ENCODE measurements around the gene TMPRSS11A. TPM values are rescaled to one million over a fixed set of nuclear protein-coding genes. Genes with fewer than 3 reads are reported as not detected.

TMPRSS11A gene
- total and polyA plus RNA-seq, 2 experiments from 2014 or later, result not detected

DNA sequence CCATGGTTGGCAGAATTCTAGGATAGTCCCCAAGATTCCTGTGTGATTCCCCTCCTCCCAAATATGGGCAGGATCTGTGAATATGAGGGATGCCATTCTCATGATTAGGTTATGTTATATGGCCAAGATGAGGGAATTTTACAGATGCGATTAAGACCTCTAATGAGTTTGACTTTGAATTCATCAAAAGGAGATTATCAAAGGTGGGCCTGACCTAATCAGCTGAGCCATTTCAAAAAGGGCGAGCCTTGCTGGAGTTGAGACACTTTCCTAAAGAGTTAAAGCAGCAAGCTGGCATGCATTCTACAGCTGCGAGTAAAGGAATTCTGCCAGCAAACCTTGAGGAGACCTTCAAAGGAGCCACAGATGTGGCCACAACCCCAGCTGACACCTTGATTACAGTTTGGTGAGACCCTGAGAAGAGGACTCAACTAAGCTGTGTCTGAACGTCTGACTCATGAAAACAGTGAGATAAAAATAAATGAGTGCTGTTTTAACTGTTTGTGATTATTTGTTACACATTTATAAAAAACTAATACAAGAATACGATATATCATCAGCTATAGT lies 47.8 kb downstream of the TMPRSS11A start:
- Histone ChIP-seq H3K27ac (no peak overlapping the region), H3K27me3 (no peaks in the 10 kb centered on the region), H3K4me1 (ENCODE audit: low read depth) (no peaks in the 10 kb centered on the region), H3K4me3 (no peak overlapping the region), H3K9me3 (ENCODE audit: low read depth) (no peaks in the 10 kb centered on the region), H3K36me3 (no peaks in the 10 kb centered on the region)
- TF ChIP-seq, protein P1, sequence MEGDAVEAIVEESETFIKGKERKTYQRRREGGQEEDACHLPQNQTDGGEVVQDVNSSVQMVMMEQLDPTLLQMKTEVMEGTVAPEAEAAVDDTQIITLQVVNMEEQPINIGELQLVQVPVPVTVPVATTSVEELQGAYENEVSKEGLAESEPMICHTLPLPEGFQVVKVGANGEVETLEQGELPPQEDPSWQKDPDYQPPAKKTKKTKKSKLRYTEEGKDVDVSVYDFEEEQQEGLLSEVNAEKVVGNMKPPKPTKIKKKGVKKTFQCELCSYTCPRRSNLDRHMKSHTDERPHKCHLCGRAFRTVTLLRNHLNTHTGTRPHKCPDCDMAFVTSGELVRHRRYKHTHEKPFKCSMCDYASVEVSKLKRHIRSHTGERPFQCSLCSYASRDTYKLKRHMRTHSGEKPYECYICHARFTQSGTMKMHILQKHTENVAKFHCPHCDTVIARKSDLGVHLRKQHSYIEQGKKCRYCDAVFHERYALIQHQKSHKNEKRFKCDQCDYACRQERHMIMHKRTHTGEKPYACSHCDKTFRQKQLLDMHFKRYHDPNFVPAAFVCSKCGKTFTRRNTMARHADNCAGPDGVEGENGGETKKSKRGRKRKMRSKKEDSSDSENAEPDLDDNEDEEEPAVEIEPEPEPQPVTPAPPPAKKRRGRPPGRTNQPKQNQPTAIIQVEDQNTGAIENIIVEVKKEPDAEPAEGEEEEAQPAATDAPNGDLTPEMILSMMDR (IDR thresholded peaks at IDR 0.05; ENCODE audit: low read depth, low read length), result no peak
- DNase-seq (ENCODE audit: low read depth in 1 of 2, low spot score in 1 of 2), result no peak

DNA sequence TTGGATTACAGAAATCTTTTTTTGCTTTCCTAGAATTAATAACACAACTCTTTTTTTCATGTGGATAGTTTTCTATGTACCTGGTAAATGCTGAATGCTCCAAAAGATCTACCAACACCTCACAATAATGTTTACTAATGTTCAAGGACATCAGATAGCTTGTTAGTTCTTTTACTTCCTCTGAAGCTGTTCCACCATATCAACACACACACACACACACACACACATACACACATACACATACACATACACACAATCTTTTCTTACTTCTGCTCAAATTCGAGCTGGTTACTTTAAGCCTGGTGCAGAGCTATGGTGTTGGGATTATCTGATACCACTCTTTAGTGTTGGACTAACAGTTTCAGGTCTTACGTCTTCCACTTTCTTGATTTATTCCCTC lies 51.2 kb downstream of the TMPRSS11A start:
- Histone ChIP-seq H3K4me3 (no peak overlapping the region), H3K27me3 (no peaks in the 10 kb centered on the region), H3K36me3 (no peaks in the 10 kb centered on the region), H3K27ac (no peak overlapping the region), H3K4me1 (ENCODE audit: low read depth) (no peaks in the 10 kb centered on the region), H3K9me3 (ENCODE audit: low read depth) (no peaks in the 10 kb centered on the region)
- no peak for DNase-seq (ENCODE audit: low read depth in 1 of 2, low spot score in 1 of 2)
- TF ChIP-seq, protein P1 (IDR thresholded peaks at IDR 0.05; ENCODE audit: low read depth, low read length), result no peak

DNA sequence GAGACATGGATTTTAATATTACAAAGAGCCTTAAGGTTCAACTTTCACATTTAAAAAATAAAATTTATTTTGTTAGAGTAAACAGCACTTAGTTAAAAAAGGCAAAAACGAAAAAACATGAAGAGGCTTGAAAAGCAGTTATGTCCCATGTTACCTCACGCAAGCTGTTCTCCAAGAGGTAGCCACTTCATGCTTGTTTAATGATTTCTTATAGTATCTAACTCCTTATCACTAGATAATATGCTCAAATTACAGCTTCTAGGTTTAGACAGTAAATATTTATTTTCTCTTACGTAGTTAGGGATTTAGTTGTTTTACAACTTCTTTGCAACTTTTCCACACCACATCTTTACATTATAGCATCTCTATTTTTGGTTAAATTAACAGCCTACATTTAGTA lies 51.7 kb downstream of the TMPRSS11A start:
- Histone ChIP-seq H3K4me1 (ENCODE audit: low read depth) (no peaks in the 10 kb centered on the region), H3K9me3 (ENCODE audit: low read depth) (no peaks in the 10 kb centered on the region), H3K27me3 (no peaks in the 10 kb centered on the region), H3K36me3 (no peaks in the 10 kb centered on the region), H3K27ac (no peak overlapping the region), H3K4me3 (no peak overlapping the region)
- no peak for DNase-seq (ENCODE audit: low read depth in 1 of 2, low spot score in 1 of 2)
- TF ChIP-seq, protein P1 (IDR thresholded peaks at IDR 0.05; ENCODE audit: low read depth, low read length), result no peak

DNA sequence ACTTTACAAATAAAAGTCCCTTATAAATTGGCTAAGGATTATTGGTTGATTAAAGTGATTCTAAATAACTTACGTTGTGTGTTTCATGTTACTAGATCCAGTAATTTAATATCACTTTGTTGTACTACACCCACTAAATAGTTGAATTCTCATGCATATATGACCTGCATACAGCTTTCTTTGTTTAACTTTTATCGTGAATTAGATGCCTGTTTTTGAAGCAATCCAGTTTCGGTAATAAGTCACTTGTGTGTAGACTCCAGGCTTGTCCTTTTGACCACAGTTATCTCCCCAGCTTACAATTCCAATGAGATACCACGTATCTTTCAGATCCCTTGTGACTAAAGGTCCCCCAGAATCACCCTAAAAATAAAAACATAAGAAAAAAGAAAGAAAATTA lies 52.2 kb downstream of the TMPRSS11A start:
- no peak overlapping the region for H3K4me3 ChIP-seq
- H3K4me1 ChIP-seq (ENCODE audit: low read depth), result no peaks in the 10 kb centered on the region
- TF ChIP-seq, protein P1 (IDR thresholded peaks at IDR 0.05; ENCODE audit: low read depth, low read length), result no peak
- no peaks in the 10 kb centered on the region for H3K36me3 ChIP-seq
- H3K9me3 ChIP-seq (ENCODE audit: low read depth), result no peaks in the 10 kb centered on the region
- H3K27me3 ChIP-seq, result no peaks in the 10 kb centered on the region
- DNase-seq (ENCODE audit: low read depth in 1 of 2, low spot score in 1 of 2), result no peak
- no peak overlapping the region for H3K27ac ChIP-seq

DNA sequence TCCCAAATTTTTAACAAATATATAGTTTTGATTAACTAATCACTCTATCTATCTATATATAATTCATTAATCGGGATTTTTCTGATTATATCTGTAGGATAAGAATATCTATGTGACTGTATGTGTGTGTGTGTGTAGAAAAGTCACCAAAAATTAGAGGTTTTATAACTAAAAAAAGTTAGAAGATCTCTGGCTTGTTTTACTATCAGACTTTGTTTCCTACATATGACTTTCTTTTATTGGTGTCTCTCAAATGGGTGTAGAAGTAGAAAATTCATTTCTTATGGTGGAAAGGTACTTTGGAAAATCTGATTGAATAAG lies 52.7 kb downstream of the TMPRSS11A start:
- Histone ChIP-seq H3K9me3 (ENCODE audit: low read depth) (no peaks in the 10 kb centered on the region), H3K36me3 (no peaks in the 10 kb centered on the region), H3K27me3 (no peaks in the 10 kb centered on the region), H3K4me1 (ENCODE audit: low read depth) (no peaks in the 10 kb centered on the region), H3K4me3 (no peak overlapping the region), H3K27ac (no peak overlapping the region)
- TF ChIP-seq, protein P1 (IDR thresholded peaks at IDR 0.05; ENCODE audit: low read depth, low read length), result no peak
- no peak for DNase-seq (ENCODE audit: low read depth in 1 of 2, low spot score in 1 of 2)
